Head of caudate nucleus (tissue), 42 donors: ENCODE measurements around the gene TYMP.

Experiments used
- DNase-seq, 42 donors: peaks; one replicate each; pipeline versions ENCODE4 v3.0.0 to v3.0.0-alpha.2; 2020 to 2021; ENCODE audit warnings: mixed read lengths in 7 of 42
- intact Hi-C: fragments of 100-400 bp; cut with DNase I; formaldehyde crosslinking; loops from one replicate; pipeline ENCODE4 v1.15.0; 2022

Gene TYMP

DNA sequence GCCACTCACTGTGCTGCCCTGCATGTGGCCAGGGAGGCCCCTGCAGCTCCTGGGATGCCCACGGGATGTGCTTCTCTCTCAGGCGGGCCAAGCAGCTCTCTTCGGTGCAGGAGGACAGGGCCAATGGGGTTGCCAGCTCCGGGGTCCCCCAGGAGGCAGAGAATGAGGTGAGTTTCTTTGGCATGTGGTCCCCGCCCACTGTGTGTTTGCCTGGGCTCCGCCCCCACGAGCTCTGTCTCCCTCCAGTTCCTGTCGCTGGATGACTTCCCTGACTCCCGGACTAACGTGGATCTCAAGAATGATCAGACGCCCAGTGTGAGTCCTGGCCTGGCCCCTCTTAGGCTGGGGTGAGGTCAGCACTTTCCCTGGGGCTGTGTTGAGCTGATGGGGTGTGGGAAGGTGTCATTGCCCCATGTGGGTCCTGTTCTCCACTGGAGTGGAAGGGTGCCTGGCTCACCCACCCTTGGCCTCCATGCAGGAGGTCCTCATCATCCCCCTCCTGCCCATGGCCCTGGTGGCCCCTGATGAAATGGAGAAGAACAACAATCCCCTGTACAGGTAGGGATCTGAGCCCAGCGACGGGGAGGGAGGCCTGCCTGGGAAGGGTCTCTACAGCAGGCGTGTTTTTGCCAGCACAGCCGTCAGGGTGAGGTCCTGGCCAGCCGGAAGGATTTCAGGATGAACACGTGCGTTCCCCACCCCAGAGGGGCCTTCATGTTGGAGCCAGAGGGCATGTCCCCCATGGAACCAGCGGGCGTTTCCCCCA lies 12.1 kb downstream of the TYMP start:
- intact Hi-C loops = no loop called here
- DNase-seq = no peak

DNA sequence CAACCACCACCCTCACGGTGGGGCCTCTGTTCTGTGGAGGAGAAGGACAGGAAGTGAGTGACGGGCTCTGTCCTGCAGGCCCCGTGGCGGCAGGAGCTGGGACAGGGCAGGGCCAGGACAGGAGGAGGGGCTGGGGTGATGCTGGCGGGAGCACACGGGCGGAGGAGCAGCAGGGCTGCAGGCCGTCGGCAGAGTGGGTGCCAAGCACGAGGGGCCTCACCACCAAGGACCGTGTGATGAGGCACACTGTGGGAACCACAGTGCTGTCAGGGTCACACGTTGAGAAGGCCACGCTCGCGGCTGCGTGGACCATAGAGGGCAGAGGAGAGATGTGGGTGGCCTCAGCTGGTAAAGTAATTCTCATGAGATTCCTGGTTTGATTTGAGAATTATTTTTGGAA lies 12.9 kb downstream of the TYMP start:
- intact Hi-C loops = no loop called here
- no peak for DNase-seq

DNA sequence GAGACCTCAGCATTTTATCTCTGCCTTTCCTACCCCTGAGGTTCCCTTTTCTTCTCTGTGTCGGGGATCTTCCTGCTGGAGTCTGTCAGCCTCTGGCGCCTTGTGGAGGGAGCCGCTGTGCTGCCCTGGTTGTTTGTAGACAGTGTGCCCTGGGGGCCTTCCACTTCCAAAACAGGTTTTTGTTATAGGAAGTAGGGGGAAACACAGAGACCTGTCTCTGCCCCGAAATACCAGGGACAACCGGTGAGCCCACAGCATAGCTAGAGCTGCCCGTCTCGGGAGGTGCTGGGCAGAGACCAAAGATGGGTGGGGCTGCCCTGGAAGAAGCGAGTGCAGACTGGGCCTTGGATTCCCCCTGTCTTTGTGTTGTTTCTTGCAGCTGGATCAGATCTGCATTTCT lies 13.7 kb downstream of the TYMP start:
- intact Hi-C loops = no loop called here
- no peak for DNase-seq

DNA sequence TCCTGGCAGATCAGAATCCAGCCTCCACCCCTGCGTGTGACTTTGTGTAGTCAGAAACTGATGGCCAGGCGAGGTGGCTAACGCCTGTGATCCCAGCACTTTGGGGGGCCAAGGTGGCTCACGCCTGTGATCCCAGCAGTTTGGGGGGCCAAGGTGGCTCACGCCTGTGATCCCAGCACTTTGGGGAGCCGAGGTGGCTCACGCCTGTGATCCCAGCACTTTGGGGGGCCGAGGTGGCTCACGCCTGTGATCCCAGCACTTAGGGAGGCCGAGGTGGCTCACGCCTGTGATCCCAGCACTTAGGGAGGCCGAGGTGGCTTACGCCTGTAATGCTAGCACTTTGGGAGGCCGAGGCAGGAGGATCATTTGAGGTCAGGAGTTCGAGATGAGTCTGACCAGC lies 16.6 kb downstream of the TYMP start:
- DNase-seq = no peak
- intact Hi-C loops = no loop called here

DNA sequence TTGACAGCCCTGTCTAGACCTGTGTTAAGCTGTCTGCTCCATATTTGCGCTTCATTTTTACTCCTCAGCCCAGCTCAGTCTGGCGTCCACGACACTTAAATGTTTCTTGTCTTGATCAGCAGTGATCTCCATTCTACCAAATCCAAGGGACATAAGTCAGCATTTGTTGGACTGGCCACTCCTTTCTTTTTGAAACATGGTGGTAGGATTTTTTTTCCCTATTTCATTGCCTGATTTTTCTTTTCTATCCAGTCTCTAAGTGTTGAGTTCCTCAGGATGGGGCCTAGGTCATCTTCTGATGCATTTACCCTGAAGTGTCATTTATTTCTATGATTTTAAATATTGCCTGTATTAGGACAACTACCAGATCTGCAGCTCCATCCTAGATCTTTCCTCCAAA lies 20.9 kb downstream of the TYMP start:
- DNase-seq = no peak
- intact Hi-C loops = loop anchor here (2.0 to 10.0 kb wide), 2 partner anchors 16 to 264 kb away; partner anchors contain the start of genes SCO2 and TUBGCP6

DNA sequence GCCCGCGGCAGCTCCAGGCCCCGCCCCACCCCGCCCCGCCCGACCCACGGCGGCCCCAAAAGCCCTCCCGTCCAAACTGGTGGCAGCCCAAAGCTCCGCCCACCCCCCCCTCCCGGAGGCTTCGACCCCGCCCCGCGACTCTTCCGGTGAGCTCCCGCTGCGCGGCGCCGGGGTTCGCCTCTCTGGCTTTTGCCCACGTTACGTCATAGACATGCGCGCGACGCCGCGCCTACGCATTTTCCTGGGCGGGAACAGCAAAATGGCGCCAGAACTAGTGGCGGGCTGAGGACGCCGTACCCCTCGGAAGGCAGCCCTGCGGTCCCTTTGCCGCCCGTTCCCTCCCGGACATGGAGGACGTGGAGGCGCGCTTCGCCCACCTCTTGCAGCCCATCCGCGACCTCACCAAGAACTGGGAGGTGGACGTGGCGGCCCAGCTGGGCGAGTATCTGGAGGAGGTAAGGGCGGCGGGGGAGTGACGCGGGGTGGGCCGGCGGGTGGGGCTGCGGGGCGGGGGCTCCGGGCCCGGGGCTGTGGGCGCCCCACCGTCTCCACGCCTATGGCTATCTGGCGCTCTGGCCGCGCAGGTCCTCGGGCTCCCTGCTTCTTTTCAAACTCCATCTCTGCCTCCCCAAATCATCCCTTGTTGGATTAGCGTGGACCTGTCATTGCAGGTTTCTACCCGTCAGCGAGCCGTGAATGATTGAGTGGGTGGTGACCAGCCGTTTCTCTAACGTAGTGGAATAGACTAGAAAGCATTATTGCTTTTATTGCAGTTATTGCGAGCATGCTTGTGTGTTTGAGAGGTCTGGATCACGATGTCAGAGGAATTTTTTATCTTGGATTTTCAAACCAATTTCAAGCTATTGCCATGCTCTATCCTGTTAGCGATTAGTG lies 21.6 kb downstream of the TYMP start, which contains the start of gene NCAPH2:
Gene NCAPH2 (plus strand): TSS at position 234 of the 894 bp plus-strand sequence. CDS start 114 bp downstream, at position 348.
- intact Hi-C loops = loop anchor here (2.0 to 10.0 kb wide), 3 partner anchors 17 to 263 kb away; partner anchors contain the start of genes SBF1, SCO2 and TUBGCP6
- DNase-seq = peak in 38 of 42 donors; percentile 92 to 99 (median 97)

DNA sequence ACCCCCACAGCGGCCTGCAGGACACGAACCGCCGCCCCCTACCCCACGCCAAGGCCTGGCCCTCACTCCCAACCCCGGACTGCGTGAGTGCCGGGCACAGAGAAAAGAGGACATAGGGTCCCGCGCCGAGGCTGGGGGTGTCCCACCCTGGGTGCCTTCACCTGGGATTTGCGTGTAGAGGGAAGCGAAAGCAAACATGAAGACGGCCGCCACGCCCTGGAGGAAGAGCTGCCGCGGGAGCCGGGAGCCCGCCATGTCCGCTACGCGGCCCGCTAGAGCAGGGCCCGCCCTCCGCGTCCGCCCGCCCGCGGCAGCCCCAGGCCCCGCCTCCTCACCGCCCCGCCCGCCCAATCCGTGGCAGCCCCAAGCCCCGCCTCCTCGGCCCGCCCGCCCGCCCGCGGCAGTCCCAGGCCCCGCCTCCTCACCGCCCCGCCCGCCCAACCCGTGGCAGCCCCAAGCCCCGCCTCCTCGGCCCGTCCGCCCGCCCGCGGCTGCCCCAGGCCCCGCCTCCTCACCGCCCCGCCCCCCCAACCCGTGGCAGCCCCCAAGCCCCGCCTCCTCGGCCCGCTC lies 22.3 kb downstream of the TYMP start, which contains the start of gene LMF2:
Gene LMF2 (minus strand): TSS at position 282 of the 570 bp plus-strand sequence. CDS start 27 bp downstream, at position 255.
- peak; percentile 74 to 97 (median 92) for DNase-seq
- intact Hi-C loops = loop anchor here (2.0 to 10.0 kb wide), 2 partner anchors 33 to 263 kb away; partner anchors contain the start of genes SBF1 and TUBGCP6

DNA sequence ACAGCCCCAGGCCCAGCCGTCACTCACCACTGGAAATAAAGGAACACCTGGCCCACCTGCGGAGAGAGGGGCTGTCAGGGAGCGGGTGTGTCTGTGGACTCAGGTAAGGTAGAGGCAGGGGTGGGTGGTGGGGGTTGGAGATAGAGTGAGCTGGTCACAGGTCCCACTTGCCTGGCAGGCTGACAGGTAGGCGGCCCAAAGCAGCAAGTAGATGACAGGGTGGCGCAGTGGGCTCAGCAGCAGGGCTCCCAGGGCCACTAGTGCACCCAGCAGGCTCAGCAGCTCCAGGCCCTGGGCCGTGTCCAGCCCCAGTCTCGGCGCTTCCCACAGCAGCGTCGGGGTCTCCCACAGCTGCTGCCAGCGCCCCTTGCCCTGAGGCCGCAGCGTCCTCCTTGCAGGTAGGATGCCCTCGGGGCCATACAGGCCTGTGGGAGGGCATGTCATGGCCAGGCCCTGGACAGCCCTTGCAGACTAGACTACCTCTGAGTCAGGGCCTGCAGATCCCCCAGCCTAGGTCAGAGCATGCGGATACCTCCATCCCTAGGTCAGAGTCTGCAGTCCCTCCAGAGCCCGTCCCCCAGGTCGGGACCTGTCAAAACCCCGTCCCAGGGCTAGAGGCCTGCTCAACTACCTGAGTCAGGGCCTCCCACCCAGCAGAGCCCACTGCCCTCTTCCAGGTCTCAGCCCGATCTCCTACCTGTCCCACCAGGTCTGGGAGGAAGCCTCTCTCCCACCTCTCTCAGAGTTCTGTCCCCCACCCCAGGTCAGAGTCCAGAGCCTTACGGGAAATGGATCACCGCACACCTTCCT lies 23.0 kb downstream of the TYMP start:
- intact Hi-C loops = loop anchor here (2.0 to 10.0 kb wide), 2 partner anchors 32 to 262 kb away; partner anchors contain the start of genes SBF1 and TUBGCP6
- DNase-seq = peak in 4 of 42 donors; percentile 11 to 45 (median 26)

DNA sequence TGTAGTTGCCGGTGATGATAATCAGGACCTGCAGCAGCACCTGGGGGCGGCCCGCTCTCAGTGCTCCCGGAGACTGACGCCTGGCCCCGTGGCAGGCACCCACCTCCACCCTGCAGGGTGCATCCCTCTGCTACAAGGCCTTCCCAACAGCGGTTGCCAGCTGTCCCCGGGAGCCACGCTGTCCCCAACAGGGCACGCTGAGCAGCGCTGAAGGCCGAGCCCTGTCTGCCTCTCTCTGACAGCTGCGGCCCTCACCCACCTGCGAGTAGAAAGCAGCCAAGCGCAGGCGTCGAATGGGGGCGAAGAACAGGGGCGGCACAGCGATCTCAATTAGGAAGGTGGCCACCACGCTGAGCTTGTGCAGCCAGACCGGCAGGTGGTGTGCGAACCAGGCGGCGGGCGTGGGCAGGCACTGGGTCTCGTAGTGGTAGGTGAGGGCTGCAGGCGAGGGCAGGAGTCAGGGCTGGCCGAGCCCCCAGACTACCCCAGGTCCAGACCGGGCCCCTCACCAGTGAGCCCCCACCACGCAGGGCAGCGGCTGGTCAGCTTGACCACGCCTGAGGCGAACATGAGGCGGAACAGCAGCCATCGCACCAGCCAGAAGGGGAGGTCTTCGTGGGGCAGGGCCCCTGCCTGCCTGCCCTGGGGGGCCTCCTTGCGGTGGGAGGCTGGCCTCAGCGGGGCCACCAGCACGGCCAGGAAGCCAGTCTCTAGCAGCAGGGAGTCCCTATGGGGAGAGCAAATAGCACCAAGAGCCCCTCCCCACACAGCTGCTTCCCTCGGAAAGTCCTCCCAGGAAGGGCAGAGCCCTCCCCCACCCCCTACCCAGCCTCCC lies 23.8 kb downstream of the TYMP start:
- intact Hi-C loops = loop anchor here (2.0 to 10.0 kb wide), 2 partner anchors 31 to 261 kb away; partner anchors contain the start of genes SBF1 and TUBGCP6
- DNase-seq = peak in 18 of 42 donors; percentile 18 to 70 (median 46)

DNA sequence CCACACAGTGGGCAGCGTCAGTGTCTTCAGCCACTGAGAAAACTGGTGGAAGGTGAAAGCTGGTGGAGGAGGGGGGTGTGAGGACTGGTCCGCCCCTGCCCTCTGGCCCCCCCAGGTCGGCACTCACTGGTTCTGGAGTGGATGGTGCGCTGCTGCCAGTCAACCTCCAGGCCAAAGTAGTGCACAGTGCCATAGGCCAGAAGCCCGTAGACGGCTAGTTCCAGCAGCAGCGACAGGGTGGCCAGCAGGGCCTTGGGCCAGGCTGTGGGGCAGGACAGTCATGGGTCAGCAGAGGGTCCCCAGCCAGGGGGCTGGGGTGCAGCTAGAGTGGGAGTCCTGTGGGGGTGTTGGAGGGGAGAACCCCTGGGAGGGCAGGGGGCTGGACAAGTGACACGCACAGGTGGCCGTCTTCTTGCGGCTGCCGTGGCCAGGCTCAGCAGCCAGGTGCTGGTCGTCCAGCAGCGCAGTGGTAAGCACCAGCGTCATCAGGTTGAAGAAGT lies 24.5 kb downstream of the TYMP start:
- DNase-seq = no peak
- intact Hi-C loops = loop anchor here (10.0 kb wide), 1 partner anchor 261 kb away; the partner anchor contains the start of gene TUBGCP6

DNA sequence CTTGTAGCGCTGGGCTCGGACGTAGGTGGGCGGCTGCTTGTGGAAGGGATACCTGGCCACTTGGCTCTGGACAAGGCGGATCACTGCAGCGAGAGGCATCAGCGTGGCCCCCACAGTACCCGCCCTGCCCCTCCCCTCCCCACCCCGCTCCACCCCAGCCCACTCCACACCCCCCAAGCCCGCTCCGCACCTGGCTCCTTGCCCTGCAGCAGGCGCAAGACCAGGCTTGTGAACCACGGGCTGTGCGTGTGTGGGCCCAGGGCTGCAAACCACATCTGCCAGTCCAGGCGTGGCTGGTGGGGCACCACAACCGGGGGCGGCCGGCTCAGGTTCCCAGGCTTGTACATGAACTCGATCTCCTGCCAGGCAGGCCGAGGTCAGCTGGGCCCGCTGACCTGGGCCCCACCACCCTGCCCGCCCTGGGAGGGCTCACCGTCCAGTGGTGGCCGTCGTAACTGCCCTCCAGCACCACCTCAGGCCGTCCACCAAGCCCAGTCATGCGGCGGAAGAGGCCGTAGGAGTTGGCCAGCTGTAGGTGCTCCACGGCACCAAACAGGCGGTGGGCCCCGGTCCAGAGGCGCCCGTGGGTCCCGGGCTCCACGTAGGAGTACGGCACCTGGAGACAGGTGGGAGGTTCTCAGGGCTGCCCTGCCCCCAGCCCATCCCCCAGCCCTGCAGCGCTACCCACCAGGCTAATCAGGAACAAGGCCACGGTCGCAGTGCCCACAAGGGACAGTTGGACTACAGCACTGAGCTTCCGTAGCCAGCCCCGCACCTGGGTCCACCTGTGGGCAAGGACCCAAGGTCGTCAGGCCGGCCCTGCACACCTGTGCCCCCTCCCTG lies 25.2 kb downstream of the TYMP start:
- intact Hi-C loops = loop anchor here (10.0 kb wide), 1 partner anchor 260 kb away; the partner anchor contains the start of gene TUBGCP6
- no peak for DNase-seq

DNA sequence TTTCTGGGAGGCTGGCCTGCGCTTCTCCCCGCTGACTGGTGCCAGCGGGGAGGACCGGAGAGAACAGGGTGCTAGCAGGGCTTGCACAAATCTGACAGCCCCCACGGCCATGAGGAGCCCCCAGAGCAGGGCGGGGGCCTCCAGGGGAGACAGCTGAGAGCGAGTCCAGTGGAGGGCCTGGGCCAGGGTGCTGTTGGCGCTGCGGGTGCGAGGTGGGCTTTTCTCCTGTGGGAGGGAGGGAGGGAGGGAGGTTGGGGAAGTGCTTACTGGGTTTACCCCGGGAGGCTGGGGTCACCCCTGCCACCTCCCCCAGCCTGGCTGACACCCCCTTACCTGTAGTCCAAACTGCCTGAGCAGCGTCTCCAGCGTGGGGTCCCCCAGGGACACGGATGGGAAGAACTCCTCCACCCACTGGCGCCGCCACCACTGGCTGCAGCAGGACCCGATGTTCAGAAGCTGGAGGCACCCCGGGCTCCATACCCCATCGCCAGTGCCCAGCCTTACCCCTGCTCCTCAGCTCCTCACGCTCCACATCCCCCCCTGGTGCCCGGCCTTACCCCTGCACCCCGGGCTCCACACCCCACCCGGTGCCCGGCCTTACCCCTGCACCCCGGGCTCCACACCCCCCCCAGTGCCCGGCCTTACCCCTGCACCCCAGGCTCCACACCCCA lies 26.2 kb downstream of the TYMP start:
- intact Hi-C loops = loop anchor here (10.0 kb wide), 1 partner anchor 259 kb away; the partner anchor contains the start of gene TUBGCP6

DNA sequence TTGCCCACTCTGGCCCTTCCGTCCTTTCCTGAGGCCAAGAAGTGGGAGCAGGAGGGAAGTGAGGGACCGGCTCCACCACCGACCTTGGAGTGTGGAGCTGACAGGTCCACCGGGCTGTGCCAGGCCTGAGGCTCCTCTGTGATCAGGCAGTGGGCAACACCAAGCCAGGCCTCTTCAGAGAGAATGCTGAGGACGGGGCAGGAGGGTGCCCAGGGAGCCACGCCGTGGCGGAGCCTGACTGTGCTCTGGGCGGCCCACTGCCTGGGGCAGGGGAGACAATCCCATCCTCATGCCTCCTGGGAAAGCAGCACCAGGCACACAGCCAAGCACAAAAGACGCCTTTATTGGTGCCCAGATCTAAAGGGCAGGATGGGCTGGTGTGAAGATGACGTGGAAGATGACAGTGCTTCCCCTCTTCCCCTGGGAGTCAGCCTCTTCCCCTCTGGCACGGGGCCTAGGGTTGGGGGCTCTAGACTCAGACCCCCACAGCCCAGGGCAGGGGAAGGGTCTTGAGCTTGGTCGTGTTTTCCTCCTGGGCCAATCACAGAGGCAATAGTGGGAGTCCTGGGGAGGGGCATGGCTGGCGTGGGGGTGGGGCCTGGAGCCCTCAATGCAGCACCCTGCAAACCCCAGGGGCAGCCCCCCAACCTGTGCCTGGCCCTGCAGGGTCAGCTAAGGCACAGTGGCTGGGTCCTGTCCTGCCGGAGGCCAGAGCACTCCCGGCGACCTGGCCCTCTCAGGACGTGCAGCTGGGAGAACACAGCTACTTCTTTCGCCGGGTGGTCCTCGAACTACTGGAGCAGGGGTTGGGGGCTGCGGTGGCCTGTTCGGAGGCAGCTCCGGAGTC lies 27.0 kb downstream of the TYMP start:
- DNase-seq = no peak
- intact Hi-C loops = loop anchor here (10.0 kb wide), 1 partner anchor 258 kb away; the partner anchor contains the start of gene TUBGCP6

More for the DNA sequence above, 26.2 kb downstream of the TYMP start:
- no peak for DNase-seq

DNA sequence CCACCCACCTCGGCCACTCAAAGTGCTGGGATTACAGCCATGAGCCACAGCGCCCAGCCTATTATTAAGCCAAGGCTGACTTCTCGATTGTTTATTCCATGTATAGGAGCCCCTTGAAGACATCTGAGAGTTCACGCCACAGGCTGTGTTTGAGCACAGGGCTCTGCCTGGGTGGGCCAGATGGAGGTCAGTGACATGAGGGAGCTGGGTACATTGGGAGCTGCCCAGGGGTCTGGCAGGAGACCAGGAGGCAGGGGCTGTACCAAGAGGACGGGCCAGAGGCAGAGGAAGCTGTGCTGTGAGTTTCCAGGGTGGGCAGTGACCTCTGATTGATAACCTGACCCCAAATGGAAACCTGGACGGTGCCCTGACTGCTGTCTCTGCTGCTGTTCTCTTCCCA lies 27.7 kb downstream of the TYMP start:
- no peak for DNase-seq

More for the DNA sequence above, 27.7 kb downstream of the TYMP start:
- intact Hi-C loops = loop anchor here (10.0 kb wide), 1 partner anchor 257 kb away; the partner anchor contains the start of gene TUBGCP6
